H1 (cell line): Measurements from ENCODE around the gene FBN1. TPM values are rescaled to one million over a fixed set of nuclear protein-coding genes. Genes with fewer than 3 reads are reported as not detected.

ENCODE experiments used
- CTCF ChIA-PET: fragments of 300-600 bp; sonication (Branson Sonifier 250); formaldehyde crosslinking; loops from one replicate; lab custom pipeline; 2021; ENCODE audit not compliant: partially characterized antibody; lab: Charles Lee
- POLR2A ChIA-PET: fragments of 300-600 bp; sonication (Branson Sonifier 250); formaldehyde crosslinking; loops from one replicate; lab custom pipeline; 2021; ENCODE audit warnings: inconsistent platforms; ENCODE audit not compliant: partially characterized antibody; lab: Charles Lee
- DNase-seq, 2 experiments: peaks; one replicate each; pipeline versions ENCODE4 v3.0.0 to v3.0.0-alpha.2; 2010 to 2022; ENCODE audit warnings: low spot score in 2 of 2, low read depth in 1 of 2, mixed read lengths in 1 of 2
- FAIRE-seq: peaks from 2 replicates; lab custom pipeline; 2011; peaks lifted over from hg19 to GRCh38; lab: Jason Lieb, UNC
- H2AFZ ChIP-seq: 2 replicates; pipeline ENCODE4 v1.8.1; 2012; ENCODE audit warnings: low read length, inconsistent platforms
- H2AK5ac ChIP-seq: 2 replicates; pipeline ENCODE4 v1.6.1; 2013; ENCODE audit warnings: low read depth, low read length
- H2BK120ac ChIP-seq: replicated peaks from 2 replicates; pipeline ENCODE3; 2013; ENCODE audit warnings: low read depth, low read length, inconsistent platforms
- H2BK12ac ChIP-seq: 2 replicates; pipeline ENCODE4 v1.6.1; 2013; ENCODE audit warnings: low read depth, low read length
- H2BK15ac ChIP-seq: 2 replicates; pipeline ENCODE4 v1.6.1; 2013; ENCODE audit warnings: low read length
- H2BK20ac ChIP-seq: 2 replicates; pipeline ENCODE4 v1.6.1; 2013; ENCODE audit warnings: low read length
- H2BK5ac ChIP-seq: 2 replicates; pipeline ENCODE4 v1.6.1; 2013; ENCODE audit warnings: low read depth, low read length
- H3K14ac ChIP-seq: 2 replicates; pipeline ENCODE4 v1.6.1; 2013; ENCODE audit warnings: inconsistent platforms; ENCODE audit not compliant: insufficient read length
- H3K18ac ChIP-seq: 2 replicates; pipeline ENCODE4 v1.6.1; 2013; ENCODE audit warnings: low read length; ENCODE audit errors: extremely low read depth
- H3K23ac ChIP-seq: 2 replicates; pipeline ENCODE4 v1.6.1; 2013; ENCODE audit warnings: inconsistent platforms; ENCODE audit not compliant: insufficient read length
- H3K23me2 ChIP-seq: 2 replicates; pipeline ENCODE4 v1.6.1; 2013; ENCODE audit warnings: low read depth, low read length
- H3K27ac ChIP-seq: 2 replicates; pipeline ENCODE4 v1.6.1; 2011; ENCODE audit warnings: low read depth, low read length, inconsistent platforms
- H3K27me3 ChIP-seq, 4 experiments: replicated peaks in 1 of 4; 1 replicate in 1 of 4; 2 replicates in 3 of 4; pipeline versions ENCODE4 v1.6.1 to v1.8.1; 2011 to 2013; ENCODE audit warnings: low read length in 3 of 4, mild to moderate bottlenecking in 3 of 4, inconsistent platforms in 2 of 4, mixed read lengths in 2 of 4, moderate library complexity in 1 of 4; ENCODE audit not compliant: control insufficient read depth in 3 of 4, insufficient read depth in 3 of 4; ENCODE audit errors: extremely low read depth in 1 of 4
- H3K36me3 ChIP-seq, 4 experiments: 2 replicates each; pipeline versions ENCODE4 v1.6.1 to v1.8.1; 2011 to 2013; ENCODE audit warnings: mild to moderate bottlenecking in 4 of 4, low read length in 3 of 4, moderate library complexity in 2 of 4, control low read depth in 1 of 4, inconsistent platforms in 1 of 4; ENCODE audit not compliant: insufficient read depth in 4 of 4, control insufficient read depth in 2 of 4
- H3K4ac ChIP-seq: replicated peaks from 2 replicates; pipeline ENCODE3; 2013; ENCODE audit warnings: low read length, low read depth, mixed read lengths, inconsistent platforms; ENCODE audit not compliant: insufficient read length
- H3K4me1 ChIP-seq, 4 experiments: replicated peaks in 1 of 4; 1 replicate in 1 of 4; 2 replicates in 3 of 4; pipeline versions ENCODE4 v1.6.1 to v1.8.1; 2011 to 2013; ENCODE audit warnings: low read length in 3 of 4, inconsistent platforms in 2 of 4, mixed read lengths in 1 of 4; ENCODE audit not compliant: insufficient read depth in 4 of 4, control insufficient read depth in 3 of 4
- H3K4me2 ChIP-seq, 2 experiments: 2 replicates each; pipeline versions ENCODE4 v1.6.1 to v1.8.1; 2011 to 2013; ENCODE audit warnings: low read depth in 2 of 2, low read length in 2 of 2, control low read depth in 1 of 2, inconsistent platforms in 1 of 2, mild to moderate bottlenecking in 1 of 2; ENCODE audit not compliant: insufficient read depth in 1 of 2
- H3K4me3 ChIP-seq, 4 experiments: fragments of 200-600, 300-600 bp in 1 of 4; sonication (generic), shearing (Covaris generic), sonication (Bioruptor Twin) in 1 of 4; 2 replicates each; pipeline versions ENCODE4 v1.5.1 to v1.8.1; 2011 to 2016; ENCODE audit warnings: low read length in 4 of 4, low read depth in 3 of 4, control low read depth in 2 of 4, inconsistent platforms in 2 of 4, mild to moderate bottlenecking in 2 of 4, mixed read lengths in 1 of 4, moderate library complexity in 1 of 4; ENCODE audit not compliant: insufficient read depth in 2 of 4; ENCODE audit errors: extremely low read depth in 1 of 4
- H3K56ac ChIP-seq: replicated peaks from 2 replicates; pipeline ENCODE3; 2013; ENCODE audit warnings: low read depth, mild to moderate bottlenecking, mixed read lengths, low read length, inconsistent platforms; ENCODE audit not compliant: insufficient read length
- H3K79me1 ChIP-seq: 2 replicates; pipeline ENCODE4 v1.6.1; 2013; ENCODE audit warnings: low read depth, low read length, control low read depth
- H3K79me2 ChIP-seq, 2 experiments: 2 replicates each; pipeline versions ENCODE4 v1.6.1 to v1.8.1; 2012 to 2013; ENCODE audit warnings: low read length in 2 of 2, mild to moderate bottlenecking in 2 of 2, inconsistent platforms in 1 of 2; ENCODE audit not compliant: insufficient read depth in 2 of 2, control insufficient read depth in 1 of 2
- H3K9ac ChIP-seq, 4 experiments: replicated peaks in 1 of 4; 1 replicate in 1 of 4; 2 replicates in 3 of 4; pipeline versions ENCODE4 v1.6.1 to v1.8.1; 2011 to 2013; ENCODE audit warnings: low read depth in 3 of 4, low read length in 3 of 4, control low read depth in 2 of 4, mild to moderate bottlenecking in 2 of 4, moderate library complexity in 2 of 4, inconsistent platforms in 1 of 4; ENCODE audit errors: extremely low read depth in 1 of 4
- H3K9me3 ChIP-seq, 2 experiments: 2 replicates each; pipeline versions ENCODE4 v1.6.1 to v1.8.1; 2012 to 2013; ENCODE audit warnings: mild to moderate bottlenecking in 2 of 2, moderate library complexity in 2 of 2, control low read depth in 1 of 2, inconsistent platforms in 1 of 2, low read depth in 1 of 2, low read length in 1 of 2, mixed read lengths in 1 of 2; ENCODE audit not compliant: insufficient read depth in 2 of 2
- H4K20me1 ChIP-seq, 2 experiments: replicated peaks in 1 of 2; 2 replicates each; pipeline versions ENCODE3 to v1.8.1; 2011 to 2013; ENCODE audit warnings: inconsistent platforms in 2 of 2, low read length in 2 of 2, mild to moderate bottlenecking in 1 of 2; ENCODE audit not compliant: insufficient read depth in 2 of 2, control insufficient read depth in 1 of 2
- H4K5ac ChIP-seq: 2 replicates; pipeline ENCODE4 v1.6.1; 2013; ENCODE audit warnings: low read length, low read depth, mixed read lengths, inconsistent platforms; ENCODE audit not compliant: insufficient read length
- H4K8ac ChIP-seq: 2 replicates; pipeline ENCODE4 v1.8.0; 2013; ENCODE audit warnings: mild to moderate bottlenecking, moderate library complexity, low read length, inconsistent platforms; ENCODE audit not compliant: insufficient read depth; ENCODE audit errors: extremely low read depth
- H4K91ac ChIP-seq: replicated peaks from 2 replicates; pipeline ENCODE3; 2013; ENCODE audit warnings: low read length, mixed read lengths, inconsistent platforms; ENCODE audit not compliant: insufficient read length
- CHD2 ChIP-seq: IDR thresholded peaks from 2 replicates; pipeline ENCODE4 v1.6.1; 2012; ENCODE audit warnings: low read length, improper control_type of control experiment
- RXRA ChIP-seq: IDR thresholded peaks from 2 replicates; pipeline ENCODE4 v1.6.1; 2011; ENCODE audit warnings: low read depth, mild to moderate bottlenecking, low read length, moderate library complexity; ENCODE audit not compliant: insufficient read depth
- SP1 ChIP-seq: IDR thresholded peaks from 2 replicates; pipeline ENCODE4 v1.6.1; 2011; ENCODE audit warnings: low read depth, low read length
- YY1 ChIP-seq: IDR thresholded peaks from 2 replicates; pipeline ENCODE4 v1.6.1; 2011; ENCODE audit warnings: low read depth, mild to moderate bottlenecking, low read length
- WGBS, 2 experiments: shearing (Covaris generic) in 1 of 2; methylation state at CpG; one replicate each; pipeline versions ENCODE4 v1.1.6 to v1.1.7; 2013 to 2015; ENCODE audit warnings: low lambda C conversion rate in 2 of 2, mixed read lengths in 2 of 2, inconsistent platforms in 1 of 2, low coverage in 1 of 2, missing lambda C conversion rate in 1 of 2; ENCODE audit not compliant: insufficient replicate concordance in 2 of 2, insufficient coverage in 1 of 2, insufficient read length in 1 of 2; ENCODE audit errors: extremely low coverage in 1 of 2, missing lambda C conversion rate in 1 of 2; 5-methylcytosine and 5-hydroxymethylcytosine counted together
- polyA plus RNA-seq, 7 experiments: library from polyadenylated mRNA; depleted of rRNA in 3 of 7; stranded (reverse) in 5 of 7; unstranded in 2 of 7; fragments of >200 nt in 5 of 7; fragments of 200-250 nt in 2 of 7; gene quantifications; 1 replicate in 5 of 7; 2 replicates in 1 of 7; 4 replicates in 1 of 7; pipeline versions ENCODE4 v1.2.1 to v1.2.3, GENCODE V29; 2011 to 2013; ENCODE audit warnings: missing spikeins in 2 of 7, mixed read lengths in 2 of 7
- total RNA-seq: library from RNA; stranded (reverse); fragmentation: NEBNext Ultra II Directional; extraction: Animal tissue kit (Norgen Biotek cat#: 25700); gene quantifications from 2 replicates; pipeline ENCODE4 v1.2.1, GENCODE V29; 2021

Gene FBN1
- total and polyA plus RNA-seq, 2 of the 8 experiments (the other 6 are each of a cell fraction or from before 2014, with no cell fraction given) = 3.0 to 4.0 TPM

- H4K8ac ChIP-seq = no peak overlapping the region
- CTCF ChIA-PET = interaction anchor here (0.9 to 2.3 kb wide), 2 partner anchors 39 to 97 kb away, joined by 3 to 6 read pairs; no protein-coding TSS in a partner anchor
- no peak overlapping the region for H3K14ac ChIP-seq
- FAIRE-seq (no peak), DNase-seq (no peak)
- no peaks in the 10 kb centered on the region for H3K4me1 ChIP-seq
- 96% methylated on average over 5 of the region's 5 CpGs; no CpG with 5 or more reads in 1 of the 2 experiments for WGBS, 2 experiments
- no peak overlapping the region for H2AK5ac ChIP-seq
- no peak overlapping the region for H2BK120ac ChIP-seq
- H2BK5ac ChIP-seq = no peak overlapping the region
- no peak overlapping the region for H2BK15ac ChIP-seq
- no peak overlapping the region for H3K56ac ChIP-seq
- H2BK20ac ChIP-seq = no peak overlapping the region
- H2BK12ac ChIP-seq = no peak overlapping the region
- no peak overlapping the region for H3K18ac ChIP-seq
- H3K27ac ChIP-seq = no peak overlapping the region
- no peak overlapping the region for H4K91ac ChIP-seq
- no peak overlapping the region for H4K5ac ChIP-seq
- no peak overlapping the region for H3K4ac ChIP-seq
- no peak overlapping the region for H3K4me3 ChIP-seq
- H3K23ac ChIP-seq = no peak overlapping the region
- no peaks in the 10 kb centered on the region for H3K79me2 ChIP-seq
- H3K9me3 ChIP-seq = no peaks in the 10 kb centered on the region
- no peak overlapping the region for H3K9ac ChIP-seq
- H3K27me3 ChIP-seq = no peaks in the 10 kb centered on the region
- H3K4me2 ChIP-seq = no peak overlapping the region
- H3K79me1 ChIP-seq = no peaks in the 10 kb centered on the region
- no peaks in the 10 kb centered on the region for H4K20me1 ChIP-seq
- no peaks in the 10 kb centered on the region for H3K36me3 ChIP-seq
- no peaks in the 10 kb centered on the region for H3K23me2 ChIP-seq
- no peak overlapping the region for H2AFZ ChIP-seq
- POLR2A ChIA-PET = no interaction called here
- TF ChIP-seq RXRA (no peak), YY1 (no peak), SP1 (no peak), CHD2 (no peak)
Measured at GRCh38 chr15:48397841-48398240, 247.7 kb downstream of the FBN1 start.
